ENCODE measurements around the gene DPF3. TPM values are rescaled to one million over a fixed set of nuclear protein-coding genes. Genes with fewer than 3 reads are reported as not detected.

The DPF3 gene
- total RNA-seq, 4 donors from 2014 or later, result under 0.01 to 2.7 (median 0.61) TPM; not detected in 1

- intact Hi-C loops (cut with DNase I), result no loop called here
- Histone ChIP-seq H3K4me1 (no peaks in the 10 kb centered on the region), H3K4me3 (no peak overlapping the region), H3K9me3 (no peaks in the 10 kb centered on the region), H3K36me3 (no peaks in the 10 kb centered on the region), H3K27me3 (no peaks in the 10 kb centered on the region), H3K27ac (no peak overlapping the region)
- 72% methylated on average over 2 to 7 of the region's 16 CpGs for WGBS, 2 donors
- no peak for DNase-seq
- TF ChIP-seq CTCF (IDR thresholded peaks at IDR 0.05) (no peak), POLR2A (IDR thresholded peaks at IDR 0.05) (no peak)
These were observed 161.7 kb downstream of the DPF3 start for GRCh38 chr14:72732022-72732780.

GRCh38 chr14:72731252-72732020, 162.5 kb downstream of the DPF3 start:
- no peaks in the 10 kb centered on the region for H3K36me3 ChIP-seq
- TF ChIP-seq CTCF (IDR thresholded peaks at IDR 0.05) (no peak), POLR2A (IDR thresholded peaks at IDR 0.05) (no peak)
- 83 to 90% methylated on average over 16 to 17 of the region's 18 CpGs for whole genome bisulfite sequencing, 2 donors
- H3K4me3 ChIP-seq, result no peak overlapping the region
- intact Hi-C loops (cut with DNase I), result no loop called here
- DNase-seq, result no peak
- no peaks in the 10 kb centered on the region for H3K4me1 ChIP-seq
- H3K9me3 ChIP-seq, result no peaks in the 10 kb centered on the region
- no peak overlapping the region for H3K27ac ChIP-seq
- no peaks in the 10 kb centered on the region for H3K27me3 ChIP-seq

GRCh38 chr14:72730468-72730867, 163.4 kb downstream of the DPF3 start:
- Histone ChIP-seq H3K9me3 (no peaks in the 10 kb centered on the region), H3K27ac (no peak overlapping the region), H3K27me3 (no peaks in the 10 kb centered on the region), H3K4me1 (no peaks in the 10 kb centered on the region), H3K36me3 (no peaks in the 10 kb centered on the region), H3K4me3 (no peak overlapping the region)
- TF ChIP-seq CTCF (IDR thresholded peaks at IDR 0.05) (no peak), POLR2A (IDR thresholded peaks at IDR 0.05) (no peak)
- 93 to 98% methylated on average over 4 of the region's 4 CpGs for WGBS, 2 donors
- no peak for DNase-seq
- intact Hi-C loops (cut with DNase I), result no loop called here

GRCh38 chr14:72726444-72726843, 167.5 kb downstream of the DPF3 start:
- no peak for TF ChIP-seq POLR2A (IDR thresholded peaks at IDR 0.05)
- no peak for TF ChIP-seq CTCF (IDR thresholded peaks at IDR 0.05)

More at GRCh38 chr14:72726444-72726843, 167.5 kb downstream of the DPF3 start:
- intact Hi-C loops (cut with DNase I), result no loop called here
- Histone ChIP-seq H3K4me3 (no peak overlapping the region), H3K4me1 (peaks cover 0 to 9% (median 0%) of the 10 kb centered on the region in 3 donors), H3K36me3 (no peaks in the 10 kb centered on the region), H3K27me3 (no peaks in the 10 kb centered on the region), H3K27ac (no peak overlapping the region), H3K9me3 (no peaks in the 10 kb centered on the region)
- WGBS, 2 donors, result 59 to 69% methylated on average over 3 to 6 of the region's 9 CpGs
- DNase-seq, result no peak

Measured in esophagus squamous epithelium (tissue), 5 donors.